HL-60 (cell line): Measurements from ENCODE around the gene CCR9.

ENCODE experiments used
- DNase-seq, 2 experiments: peaks; one replicate each; pipeline ENCODE4 v3.0.0-alpha.2; 2010 to 2020; ENCODE audit warnings: low read depth in 1 of 2, low spot score in 1 of 2
- H3K27ac ChIP-seq: fragments of 250-450 bp; sonication (Bioruptor Pico); replicated peaks from 2 replicates; pipeline ENCODE4 v1.5.1; 2020; ENCODE audit warnings: mild to moderate bottlenecking, moderate library complexity
- H3K27me3 ChIP-seq: fragments of 250-450 bp; sonication (Bioruptor Pico); 2 replicates; pipeline ENCODE4 v1.5.1; 2021; ENCODE audit warnings: mild to moderate bottlenecking, moderate library complexity; ENCODE audit not compliant: insufficient read depth, poor library complexity, severe bottlenecking
- H3K4me3 ChIP-seq: replicated peaks from 2 replicates; pipeline ENCODE4 v1.5.1; 2011; ENCODE audit warnings: mild to moderate bottlenecking, control low read depth, low read length; ENCODE audit not compliant: insufficient read depth
- GABPA ChIP-seq: IDR thresholded peaks from 2 replicates; pipeline ENCODE4 v1.6.1; 2012; ENCODE audit warnings: low read depth
- POLR2AphosphoS5 ChIP-seq: IDR thresholded peaks from 2 replicates; pipeline ENCODE4 v1.6.1; 2012; ENCODE audit warnings: low read depth
- SPI1 ChIP-seq: IDR thresholded peaks from 2 replicates; pipeline ENCODE4 v1.6.1; 2012; ENCODE audit warnings: low read depth, mild to moderate bottlenecking, borderline replicate concordance
- TF ChIP-seq, protein P1 (sequence below): IDR thresholded peaks from one replicate; pipeline ENCODE4 v1.5.1; 2011; ENCODE audit warnings: low read length, control low read depth, inconsistent platforms; ENCODE audit not compliant: insufficient read depth
- TF ChIP-seq, protein P2 (sequence below): IDR thresholded peaks from 2 replicates; pipeline ENCODE4 v1.6.1; 2012; ENCODE audit warnings: low read depth; ENCODE audit not compliant: insufficient replicate concordance

The CCR9 gene

DNA sequence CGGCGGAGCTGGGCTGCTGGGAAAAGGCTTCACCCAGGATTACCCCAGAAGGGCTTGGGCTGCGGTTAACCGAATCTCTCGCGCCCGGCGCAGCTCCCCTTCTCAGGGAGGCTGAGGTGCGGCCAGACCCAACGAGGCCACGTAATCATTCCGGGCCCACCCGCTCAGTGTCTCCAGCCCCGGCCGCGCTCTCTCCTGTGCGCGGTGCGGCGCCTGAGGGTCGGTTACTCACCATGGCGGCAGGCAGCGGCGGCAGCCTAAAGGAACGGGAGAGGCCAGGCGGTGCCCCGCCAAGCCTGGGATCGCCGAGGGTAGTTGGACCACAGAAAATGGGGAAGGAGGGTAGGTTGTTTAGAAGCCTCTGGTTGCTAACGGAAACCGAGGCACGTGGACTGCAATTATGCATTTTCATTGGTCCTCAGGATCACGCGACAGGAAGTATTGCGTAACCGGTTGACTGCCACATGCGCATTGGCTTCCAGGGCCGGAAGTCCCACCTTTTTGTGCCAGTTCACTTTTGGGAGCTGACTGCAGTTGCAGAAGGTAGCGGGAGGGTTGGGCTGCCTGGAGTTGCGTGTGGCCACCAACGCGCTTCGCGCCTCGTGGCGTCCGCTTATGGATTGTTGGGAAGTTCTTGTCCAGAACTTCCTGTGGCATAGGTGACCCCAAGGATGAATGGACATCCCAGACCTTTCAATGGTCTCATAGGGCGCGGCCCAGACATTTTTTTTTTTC, 44.4 kb upstream of the CCR9 start, which contains the start of gene LZTFL1:
TSS of gene LZTFL1 (minus strand) at position 363 of the 735 bp plus-strand sequence. CDS start at position 235, 128 bp downstream.
- Histone ChIP-seq H3K27me3 (no peaks in the 10 kb centered on the region), H3K27ac (peak within 1 kb of the TSS; percentile 96), H3K4me3 (peak within 1 kb of the TSS; percentile 81)
- DNase-seq: peak; percentile 98 to 100
- TF ChIP-seq GABPA: peak; percentile 93
- TF ChIP-seq, protein P1, sequence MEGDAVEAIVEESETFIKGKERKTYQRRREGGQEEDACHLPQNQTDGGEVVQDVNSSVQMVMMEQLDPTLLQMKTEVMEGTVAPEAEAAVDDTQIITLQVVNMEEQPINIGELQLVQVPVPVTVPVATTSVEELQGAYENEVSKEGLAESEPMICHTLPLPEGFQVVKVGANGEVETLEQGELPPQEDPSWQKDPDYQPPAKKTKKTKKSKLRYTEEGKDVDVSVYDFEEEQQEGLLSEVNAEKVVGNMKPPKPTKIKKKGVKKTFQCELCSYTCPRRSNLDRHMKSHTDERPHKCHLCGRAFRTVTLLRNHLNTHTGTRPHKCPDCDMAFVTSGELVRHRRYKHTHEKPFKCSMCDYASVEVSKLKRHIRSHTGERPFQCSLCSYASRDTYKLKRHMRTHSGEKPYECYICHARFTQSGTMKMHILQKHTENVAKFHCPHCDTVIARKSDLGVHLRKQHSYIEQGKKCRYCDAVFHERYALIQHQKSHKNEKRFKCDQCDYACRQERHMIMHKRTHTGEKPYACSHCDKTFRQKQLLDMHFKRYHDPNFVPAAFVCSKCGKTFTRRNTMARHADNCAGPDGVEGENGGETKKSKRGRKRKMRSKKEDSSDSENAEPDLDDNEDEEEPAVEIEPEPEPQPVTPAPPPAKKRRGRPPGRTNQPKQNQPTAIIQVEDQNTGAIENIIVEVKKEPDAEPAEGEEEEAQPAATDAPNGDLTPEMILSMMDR: no peak
- TF ChIP-seq, protein P2, sequence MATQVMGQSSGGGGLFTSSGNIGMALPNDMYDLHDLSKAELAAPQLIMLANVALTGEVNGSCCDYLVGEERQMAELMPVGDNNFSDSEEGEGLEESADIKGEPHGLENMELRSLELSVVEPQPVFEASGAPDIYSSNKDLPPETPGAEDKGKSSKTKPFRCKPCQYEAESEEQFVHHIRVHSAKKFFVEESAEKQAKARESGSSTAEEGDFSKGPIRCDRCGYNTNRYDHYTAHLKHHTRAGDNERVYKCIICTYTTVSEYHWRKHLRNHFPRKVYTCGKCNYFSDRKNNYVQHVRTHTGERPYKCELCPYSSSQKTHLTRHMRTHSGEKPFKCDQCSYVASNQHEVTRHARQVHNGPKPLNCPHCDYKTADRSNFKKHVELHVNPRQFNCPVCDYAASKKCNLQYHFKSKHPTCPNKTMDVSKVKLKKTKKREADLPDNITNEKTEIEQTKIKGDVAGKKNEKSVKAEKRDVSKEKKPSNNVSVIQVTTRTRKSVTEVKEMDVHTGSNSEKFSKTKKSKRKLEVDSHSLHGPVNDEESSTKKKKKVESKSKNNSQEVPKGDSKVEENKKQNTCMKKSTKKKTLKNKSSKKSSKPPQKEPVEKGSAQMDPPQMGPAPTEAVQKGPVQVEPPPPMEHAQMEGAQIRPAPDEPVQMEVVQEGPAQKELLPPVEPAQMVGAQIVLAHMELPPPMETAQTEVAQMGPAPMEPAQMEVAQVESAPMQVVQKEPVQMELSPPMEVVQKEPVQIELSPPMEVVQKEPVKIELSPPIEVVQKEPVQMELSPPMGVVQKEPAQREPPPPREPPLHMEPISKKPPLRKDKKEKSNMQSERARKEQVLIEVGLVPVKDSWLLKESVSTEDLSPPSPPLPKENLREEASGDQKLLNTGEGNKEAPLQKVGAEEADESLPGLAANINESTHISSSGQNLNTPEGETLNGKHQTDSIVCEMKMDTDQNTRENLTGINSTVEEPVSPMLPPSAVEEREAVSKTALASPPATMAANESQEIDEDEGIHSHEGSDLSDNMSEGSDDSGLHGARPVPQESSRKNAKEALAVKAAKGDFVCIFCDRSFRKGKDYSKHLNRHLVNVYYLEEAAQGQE: peak; percentile 62
- TF ChIP-seq SPI1: peak; percentile 51; the same call in 1 of the 2 replicates
- TF ChIP-seq POLR2AphosphoS5: peak; percentile 89

DNA sequence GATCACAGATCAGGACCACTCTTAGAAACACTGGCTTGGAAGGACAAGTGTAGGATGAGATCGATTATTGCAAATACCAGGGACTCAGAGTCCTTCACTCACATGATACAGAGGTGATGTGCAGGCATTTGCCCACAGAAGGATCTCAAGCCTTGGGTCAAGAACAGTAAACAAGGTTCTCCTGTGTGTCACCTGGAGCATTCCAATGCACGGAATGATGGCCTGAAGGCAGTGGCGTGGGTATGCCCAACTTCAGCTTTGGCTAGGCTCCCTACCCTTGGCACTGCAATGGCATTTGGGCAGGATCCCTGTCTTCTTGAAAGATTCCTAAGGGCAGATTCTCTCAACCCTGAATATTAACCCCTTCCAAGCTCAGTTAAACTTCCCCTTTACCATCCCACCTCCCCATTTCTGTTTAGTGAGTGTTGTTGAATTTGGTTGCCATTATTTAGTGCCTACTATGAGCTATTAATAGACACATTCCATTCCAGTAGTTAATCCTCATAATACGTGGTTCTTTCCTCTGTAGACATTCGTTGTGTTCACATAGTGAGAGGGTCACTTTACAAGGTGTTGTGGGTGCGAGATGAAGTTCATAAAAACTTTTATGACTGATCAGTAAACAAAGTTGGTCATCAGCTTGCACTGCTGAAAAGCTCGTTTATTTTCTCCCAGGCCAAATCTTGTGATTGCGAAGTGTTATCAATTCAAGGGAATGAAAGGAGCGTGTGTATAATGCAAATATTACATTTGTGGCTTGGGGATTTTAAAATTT, 43.3 kb upstream of the CCR9 start:
- H3K4me3 ChIP-seq: no peak overlapping the region
- no peak for TF ChIP-seq SPI1
- TF ChIP-seq, protein P2: no peak
- TF ChIP-seq GABPA: no peak
- TF ChIP-seq, protein P1: no peak
- no peak for TF ChIP-seq POLR2AphosphoS5
- no peaks in the 10 kb centered on the region for H3K27me3 ChIP-seq
- H3K27ac ChIP-seq: no peak overlapping the region
- no peak for DNase-seq

DNA sequence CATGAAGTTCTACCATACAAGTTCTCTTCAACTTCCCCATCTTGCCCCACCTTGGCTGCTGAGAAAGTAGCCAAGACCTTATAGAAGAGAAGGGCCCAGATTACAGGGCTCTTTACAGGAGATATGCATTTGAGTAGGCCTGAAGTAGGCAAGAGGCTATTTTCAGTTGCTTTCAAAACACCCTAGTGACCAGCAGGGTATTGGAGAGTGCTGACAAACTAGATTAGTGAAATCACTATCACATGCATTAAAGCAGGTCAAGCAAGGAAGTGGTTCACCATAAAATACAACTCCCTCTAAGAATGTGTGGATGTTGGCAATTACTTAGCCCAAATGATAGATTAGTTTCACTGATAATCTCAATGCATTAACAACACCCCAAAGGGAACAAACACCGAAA, 41.7 kb upstream of the CCR9 start:
- Histone ChIP-seq H3K27me3 (no peaks in the 10 kb centered on the region), H3K27ac (no peak overlapping the region), H3K4me3 (no peak overlapping the region)
- no peak for TF ChIP-seq POLR2AphosphoS5
- TF ChIP-seq, protein P2: no peak
- TF ChIP-seq GABPA: no peak
- TF ChIP-seq SPI1: no peak
- TF ChIP-seq, protein P1: no peak
- no peak for DNase-seq
